Peyer's patch (tissue), 4 donors: ENCODE results near the gene AOAH.

Experiments
- POLR2A ChIP-seq, 2 donors: fragments of 450-650 bp; IDR thresholded peaks; one replicate each; pipeline ENCODE4 v1.5.1; 2017; ENCODE audit warnings: antibody characterized with exemption in 2 of 2, mild to moderate bottlenecking in 2 of 2, moderate library complexity in 2 of 2
- TF ChIP-seq, protein P1 (sequence below), 6 experiments: fragments of 450-650 bp in 4 of 6; fragments of 200-600 bp in 2 of 6; sonication (generic) in 1 of 6; IDR thresholded peaks; one replicate each; pipeline ENCODE4 v1.5.1; 2017 to 2019; ENCODE audit warnings: antibody characterized with exemption in 6 of 6, mild to moderate bottlenecking in 3 of 6, moderate library complexity in 1 of 6

DNA sequence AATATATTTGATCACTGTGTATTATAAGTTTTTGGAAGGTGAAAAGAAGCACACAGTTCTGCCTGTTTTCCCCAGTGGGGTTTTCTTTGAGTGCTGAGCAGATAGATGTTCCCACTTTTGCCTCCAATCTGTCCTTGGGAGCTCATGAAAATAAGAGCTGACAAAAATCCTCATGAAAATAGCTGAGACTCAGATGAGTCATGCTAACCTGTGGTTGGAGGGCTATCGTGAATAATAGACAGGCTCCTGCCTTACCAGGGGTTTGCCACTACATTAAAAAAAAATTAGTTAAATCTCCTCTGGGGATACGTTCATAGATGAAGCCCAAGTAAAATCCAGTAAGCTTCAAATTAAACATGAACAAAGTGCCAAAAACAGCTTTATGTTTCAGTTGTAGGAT is 10.9 kb upstream of the AOAH start:
- TF ChIP-seq, protein P1, sequence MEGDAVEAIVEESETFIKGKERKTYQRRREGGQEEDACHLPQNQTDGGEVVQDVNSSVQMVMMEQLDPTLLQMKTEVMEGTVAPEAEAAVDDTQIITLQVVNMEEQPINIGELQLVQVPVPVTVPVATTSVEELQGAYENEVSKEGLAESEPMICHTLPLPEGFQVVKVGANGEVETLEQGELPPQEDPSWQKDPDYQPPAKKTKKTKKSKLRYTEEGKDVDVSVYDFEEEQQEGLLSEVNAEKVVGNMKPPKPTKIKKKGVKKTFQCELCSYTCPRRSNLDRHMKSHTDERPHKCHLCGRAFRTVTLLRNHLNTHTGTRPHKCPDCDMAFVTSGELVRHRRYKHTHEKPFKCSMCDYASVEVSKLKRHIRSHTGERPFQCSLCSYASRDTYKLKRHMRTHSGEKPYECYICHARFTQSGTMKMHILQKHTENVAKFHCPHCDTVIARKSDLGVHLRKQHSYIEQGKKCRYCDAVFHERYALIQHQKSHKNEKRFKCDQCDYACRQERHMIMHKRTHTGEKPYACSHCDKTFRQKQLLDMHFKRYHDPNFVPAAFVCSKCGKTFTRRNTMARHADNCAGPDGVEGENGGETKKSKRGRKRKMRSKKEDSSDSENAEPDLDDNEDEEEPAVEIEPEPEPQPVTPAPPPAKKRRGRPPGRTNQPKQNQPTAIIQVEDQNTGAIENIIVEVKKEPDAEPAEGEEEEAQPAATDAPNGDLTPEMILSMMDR (IDR thresholded peaks at IDR 0.05) = no peak
- no peak for TF ChIP-seq POLR2A (IDR thresholded peaks at IDR 0.05)
